Femur (tissue), 1 donor: ENCODE results near the gene CCAR1.
"Not testable (repeated sequence)": the region's sequence is repeated elsewhere in the genome, so short reads cannot be mapped to it uniquely, and the experiment has no call there.

Experiments used
- DNase-seq: peaks from one replicate; pipeline ENCODE4 v3.0.0-alpha.2; 2017

CCAR1 gene

DNA sequence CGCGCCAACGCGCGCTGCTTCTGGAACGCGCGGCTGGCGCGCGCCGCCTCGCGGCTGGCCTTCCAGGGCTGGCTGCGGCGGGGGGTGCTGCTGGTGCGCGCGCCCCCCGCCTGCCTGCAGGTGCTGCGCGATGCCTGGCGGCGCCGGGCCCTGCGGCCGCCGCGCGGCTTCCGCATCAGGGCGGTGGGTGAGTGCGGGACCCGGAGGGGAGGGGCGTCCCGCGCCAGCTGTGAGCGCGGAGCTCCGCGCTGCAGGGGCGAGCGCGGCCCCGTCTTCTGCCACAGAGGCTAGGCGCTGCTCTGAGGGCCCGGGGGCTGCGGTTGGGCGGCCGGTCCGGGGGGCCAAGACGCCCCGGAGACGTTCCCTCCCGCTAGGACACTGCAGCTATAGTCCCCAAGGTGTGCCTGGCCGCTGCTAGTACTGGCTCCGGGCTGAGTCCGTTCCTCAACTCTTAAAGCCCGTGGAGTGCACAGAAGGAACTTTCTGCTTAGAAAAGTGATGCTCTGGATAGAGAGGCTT, 107.1 kb downstream of the CCAR1 start:
- DNase-seq = peak; percentile 29

- no peak for DNase-seq
These were observed 107.8 kb downstream of the CCAR1 start for GRCh38 chr10:68828833-68829232.

DNA sequence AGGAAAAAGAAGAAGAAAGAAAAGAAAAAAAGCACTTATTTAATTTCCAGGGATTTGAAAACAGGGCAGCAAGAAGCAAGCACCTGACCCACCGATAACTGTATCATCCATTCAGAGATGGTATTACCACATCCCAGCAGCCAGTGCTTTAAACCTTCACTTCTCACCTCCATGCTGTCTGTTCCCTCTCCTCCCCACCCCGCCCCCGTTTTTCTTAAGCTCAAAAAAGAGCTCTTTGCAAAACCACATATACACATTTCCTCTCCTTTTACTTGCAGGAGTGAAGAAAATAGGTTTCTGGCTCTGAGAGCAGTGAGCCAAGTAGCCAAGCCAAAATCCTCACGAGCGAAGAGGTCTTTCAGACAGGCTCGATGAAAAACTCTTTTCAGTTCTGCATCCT, 108.5 kb downstream of the CCAR1 start:
- DNase-seq = no peak

GRCh38 chr10:68829952-68830351, 108.9 kb downstream of the CCAR1 start:
- no peak for DNase-seq

DNA sequence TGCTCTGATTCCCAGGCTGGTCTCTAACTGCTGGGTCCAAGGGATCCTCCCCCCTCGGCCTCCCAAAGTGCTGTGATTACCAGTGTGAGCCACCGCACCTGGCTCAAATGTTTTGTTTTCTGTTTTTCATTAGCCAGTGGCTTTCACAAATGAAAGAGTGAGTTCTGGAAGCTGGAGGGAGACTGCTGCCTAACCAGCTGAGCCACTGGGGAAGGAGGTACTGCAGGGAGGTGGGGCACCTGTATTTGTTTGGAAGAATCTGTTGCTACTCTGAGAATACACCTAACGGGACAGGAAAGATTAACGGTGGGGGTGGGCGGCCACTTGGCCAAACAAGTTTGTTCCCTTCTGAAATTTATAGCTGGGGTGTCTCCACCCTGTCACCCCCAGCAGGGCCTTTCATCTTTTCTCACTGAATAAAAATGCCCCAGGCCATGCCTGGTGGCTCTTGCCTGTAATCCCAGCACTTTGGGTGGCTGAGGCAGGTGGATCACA, 111.0 kb downstream of the CCAR1 start:
- no peak for DNase-seq

GRCh38 chr10:68832601-68833000, 111.6 kb downstream of the CCAR1 start:
- no peak for DNase-seq

DNA sequence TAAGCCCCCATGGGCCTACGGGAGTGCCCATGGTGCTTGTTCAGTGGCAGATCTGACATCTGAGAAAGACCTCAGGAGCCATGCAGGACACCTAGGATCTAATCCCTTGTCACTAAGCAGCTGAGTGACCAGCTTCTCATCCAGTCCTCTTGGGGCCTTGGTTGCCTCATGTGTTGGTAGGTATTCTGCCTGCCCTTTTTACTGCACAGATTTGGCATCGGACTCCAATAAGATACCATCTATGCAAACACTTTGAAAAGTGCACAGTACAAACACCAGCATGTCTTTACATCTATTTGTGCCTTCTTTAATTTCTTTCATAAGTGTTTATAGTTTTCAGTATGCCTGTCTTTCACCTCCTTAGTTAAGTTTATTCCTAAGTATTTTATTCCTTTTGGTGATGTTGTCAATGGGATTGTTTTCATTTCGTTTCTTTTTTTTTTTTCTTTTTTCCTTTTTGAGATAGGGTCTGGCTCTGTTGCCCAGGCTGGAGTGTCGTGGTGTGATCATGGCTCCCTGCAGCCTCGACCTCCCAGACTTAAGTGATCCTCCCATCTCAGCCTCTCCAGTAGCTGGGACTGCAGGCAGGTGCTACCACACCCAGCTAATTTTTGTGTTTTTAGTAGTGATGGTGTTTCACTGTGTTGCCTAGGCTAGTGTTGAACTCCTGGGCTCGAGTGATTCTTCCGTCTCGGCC, 116.7 kb downstream of the CCAR1 start:
- no peak for DNase-seq

- DNase-seq = not testable (repeated sequence)
These were observed 119.6 kb downstream of the CCAR1 start for GRCh38 chr10:68840650-68841049.
